ENCODE data around the gene STARD9.

The STARD9 gene

DNA sequence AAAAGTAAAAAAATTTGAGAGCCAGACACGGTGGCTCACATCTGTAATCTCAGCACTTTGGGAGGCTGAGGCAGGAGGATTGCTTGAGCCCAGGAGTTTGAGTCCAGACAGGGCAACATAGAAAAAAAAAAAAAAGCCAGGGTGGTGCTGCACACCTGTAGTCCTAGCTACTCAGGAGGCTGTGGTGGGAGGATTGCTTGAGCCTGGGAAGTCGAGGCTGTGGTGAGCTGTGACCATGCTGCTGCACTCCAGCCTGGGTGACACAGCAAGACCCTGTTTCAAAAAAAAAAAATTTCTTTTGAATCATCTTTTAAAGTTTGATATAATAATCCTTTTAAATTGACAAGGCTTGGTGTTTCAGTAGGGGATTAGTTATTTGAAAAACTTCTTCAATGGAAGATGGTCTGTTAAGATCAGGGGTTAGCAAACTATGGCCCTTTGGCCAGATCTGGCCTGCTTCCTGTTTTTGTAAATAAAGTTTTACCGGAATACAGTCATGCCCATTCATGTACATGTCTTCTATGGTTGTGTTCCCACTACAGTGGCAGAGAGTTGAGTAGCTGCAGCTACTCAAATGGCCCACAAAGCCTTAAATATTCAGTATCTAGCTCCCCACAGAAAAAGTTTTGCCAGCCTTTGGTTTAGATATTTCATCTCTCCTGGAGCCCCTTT lies 132.6 kb downstream of the STARD9 start:
- Mint-ChIP-seq H3K27ac (peak overlapping the region; percentile 8), H3K27me3 (no peaks in the 10 kb centered on the region), H3K4me3 (no peak overlapping the region), H3K4me1 (peaks cover 5% of the 10 kb centered on the region), H3K9me3 (no peaks in the 10 kb centered on the region), H3K36me3 (no peaks in the 10 kb centered on the region)
- CTCF ChIA-PET = interaction anchor here (0.9 kb wide), 1 partner anchor 497 kb away, joined by 3 read pairs; no protein-coding TSS in a partner anchor
- no peak for DNase-seq

GRCh38 chr15:42710662-42711061 lies 135.3 kb downstream of the STARD9 start:
- Mint-ChIP-seq H3K4me3 (no peak overlapping the region), H3K9me3 (no peaks in the 10 kb centered on the region), H3K4me1 (peaks cover 5% of the 10 kb centered on the region), H3K36me3 (no peaks in the 10 kb centered on the region), H3K27me3 (no peaks in the 10 kb centered on the region), H3K27ac (no peak overlapping the region)
- CTCF ChIA-PET = no interaction called here
- DNase-seq = no peak

GRCh38 chr15:42711746-42712145 lies 136.3 kb downstream of the STARD9 start:
- no peak for DNase-seq
- CTCF ChIA-PET = no interaction called here
- no peak overlapping the region for H3K4me3 Mint-ChIP-seq
- H3K27me3 Mint-ChIP-seq = no peaks in the 10 kb centered on the region
- H3K36me3 Mint-ChIP-seq = no peaks in the 10 kb centered on the region
- peaks cover 5% of the 10 kb centered on the region for H3K4me1 Mint-ChIP-seq
- H3K27ac Mint-ChIP-seq = no peak overlapping the region
- H3K9me3 Mint-ChIP-seq = no peaks in the 10 kb centered on the region

DNA sequence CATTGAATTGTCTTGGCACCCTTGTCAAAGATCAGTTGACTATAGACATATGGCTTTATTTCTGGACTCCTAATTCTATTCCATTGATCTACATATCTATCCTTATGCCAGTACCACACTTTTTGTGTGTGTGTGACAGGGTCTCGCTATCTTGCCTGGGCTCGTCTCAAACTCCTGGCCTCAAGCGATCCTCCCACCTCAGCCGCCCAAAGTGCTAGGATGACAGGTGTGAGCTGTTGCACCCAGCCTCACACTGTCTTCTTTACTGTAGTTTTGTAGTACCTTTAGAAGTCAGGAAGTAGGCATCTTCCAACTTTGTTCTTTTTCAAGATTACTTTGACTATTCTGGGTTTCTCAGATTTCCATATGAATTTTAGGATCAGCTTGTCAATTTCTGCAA lies 137.2 kb downstream of the STARD9 start:
- H3K27me3 Mint-ChIP-seq = no peaks in the 10 kb centered on the region
- CTCF ChIA-PET = interaction anchor here (0.6 kb wide), 1 partner anchor 11 kb away, joined by 3 read pairs; no protein-coding TSS in a partner anchor
- no peak overlapping the region for H3K27ac Mint-ChIP-seq
- H3K4me1 Mint-ChIP-seq = peaks cover 5% of the 10 kb centered on the region
- H3K9me3 Mint-ChIP-seq = no peaks in the 10 kb centered on the region
- H3K36me3 Mint-ChIP-seq = no peaks in the 10 kb centered on the region
- no peak for DNase-seq
- no peak overlapping the region for H3K4me3 Mint-ChIP-seq

GRCh38 chr15:42716125-42716524 lies 140.7 kb downstream of the STARD9 start:
- Mint-ChIP-seq H3K36me3 (peaks cover 19% of the 10 kb centered on the region), H3K27ac (no peak overlapping the region), H3K27me3 (no peaks in the 10 kb centered on the region), H3K4me3 (no peak overlapping the region), H3K9me3 (no peaks in the 10 kb centered on the region), H3K4me1 (no peaks in the 10 kb centered on the region)
- CTCF ChIA-PET = interaction anchor here (0.6 to 0.9 kb wide), 2 partner anchors 10 to 250 kb away, joined by 3 to 4 read pairs; no protein-coding TSS in a partner anchor
- DNase-seq = no peak

DNA sequence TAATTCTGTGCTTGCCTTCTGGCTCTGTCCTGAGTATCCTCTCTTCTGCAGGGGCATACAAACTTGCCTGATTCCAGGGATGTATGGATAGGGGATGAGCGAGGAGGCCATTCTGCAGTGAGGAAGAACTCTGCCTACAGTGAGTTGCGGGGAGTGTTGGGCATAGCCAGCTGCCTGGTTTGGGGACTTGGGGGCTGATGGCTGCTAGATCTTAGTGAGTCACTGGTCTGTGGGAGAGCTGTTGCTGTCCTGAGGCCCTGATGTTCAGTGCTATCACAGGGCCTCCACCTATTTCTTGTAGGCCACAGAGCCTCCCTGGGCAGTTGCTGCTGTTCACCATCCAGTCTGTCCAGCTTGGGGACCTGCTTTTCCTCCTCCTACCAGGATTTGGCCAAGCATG lies 141.2 kb downstream of the STARD9 start:
- CTCF ChIA-PET = interaction anchor here (0.6 to 1.1 kb wide), 2 partner anchors 210 to 250 kb away, joined by 3 read pairs; no protein-coding TSS in a partner anchor
- Mint-ChIP-seq H3K4me3 (no peak overlapping the region), H3K9me3 (no peaks in the 10 kb centered on the region), H3K36me3 (peaks cover 19% of the 10 kb centered on the region), H3K27ac (no peak overlapping the region), H3K27me3 (no peaks in the 10 kb centered on the region), H3K4me1 (no peaks in the 10 kb centered on the region)
- DNase-seq = no peak

DNA sequence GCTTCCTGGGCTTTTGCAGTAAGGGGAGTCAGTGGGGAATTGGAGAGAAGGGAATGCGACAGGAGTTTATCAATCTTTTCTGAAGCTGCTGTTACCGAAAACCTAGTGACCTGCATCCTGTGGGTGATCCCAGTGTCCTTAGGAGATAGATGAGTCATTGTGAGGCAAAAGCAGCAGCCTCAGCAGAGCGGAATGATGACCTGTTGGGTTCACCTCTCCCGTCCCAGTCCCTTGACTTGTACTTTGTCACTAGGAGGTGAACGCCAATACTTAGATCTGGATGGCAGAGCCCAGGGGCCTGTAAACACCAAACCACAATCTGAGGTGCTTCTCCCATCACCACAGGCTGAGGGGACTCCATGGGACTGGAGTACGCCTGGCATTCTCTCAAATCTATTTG lies 143.6 kb downstream of the STARD9 start:
- no peak overlapping the region for H3K4me3 Mint-ChIP-seq
- H3K27me3 Mint-ChIP-seq = no peaks in the 10 kb centered on the region
- DNase-seq = no peak
- H3K36me3 Mint-ChIP-seq = peaks cover 19% of the 10 kb centered on the region
- CTCF ChIA-PET = no interaction called here
- H3K4me1 Mint-ChIP-seq = no peaks in the 10 kb centered on the region
- no peaks in the 10 kb centered on the region for H3K9me3 Mint-ChIP-seq
- no peak overlapping the region for H3K27ac Mint-ChIP-seq

DNA sequence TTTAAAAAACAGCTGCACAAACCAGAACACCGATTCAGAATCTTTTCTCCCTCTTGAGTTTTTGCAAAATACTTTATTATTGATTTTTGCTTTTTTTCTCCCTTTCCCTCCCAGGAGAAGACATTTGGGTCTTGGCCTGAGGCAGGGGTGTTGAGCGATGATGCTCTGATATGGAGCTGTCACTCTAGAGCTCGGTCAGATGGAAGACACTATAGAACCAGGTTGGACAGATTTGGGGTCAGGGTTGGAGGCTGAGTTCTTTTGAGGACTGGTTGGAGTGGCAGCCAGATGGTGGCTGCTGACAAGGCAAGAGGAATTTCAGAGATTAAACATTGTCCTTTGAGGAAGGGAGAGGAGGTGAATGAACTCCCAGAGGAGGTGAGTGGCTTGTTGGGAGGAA lies 144.7 kb downstream of the STARD9 start:
- no peaks in the 10 kb centered on the region for H3K4me1 Mint-ChIP-seq
- CTCF ChIA-PET = no interaction called here

GRCh38 chr15:42721016-42721415 lies 145.6 kb downstream of the STARD9 start:
- CTCF ChIA-PET = no interaction called here
- Mint-ChIP-seq H3K4me1 (no peaks in the 10 kb centered on the region), H3K9me3 (no peaks in the 10 kb centered on the region), H3K27me3 (no peaks in the 10 kb centered on the region), H3K36me3 (peaks cover 30% of the 10 kb centered on the region), H3K4me3 (no peak overlapping the region), H3K27ac (no peak overlapping the region)
- no peak for DNase-seq

More for the DNA sequence above, 144.7 kb downstream of the STARD9 start:
- no peak overlapping the region for H3K27ac Mint-ChIP-seq
- H3K4me3 Mint-ChIP-seq = no peak overlapping the region
- H3K27me3 Mint-ChIP-seq = no peaks in the 10 kb centered on the region
- H3K9me3 Mint-ChIP-seq = no peaks in the 10 kb centered on the region
- no peak for DNase-seq
- H3K36me3 Mint-ChIP-seq = peaks cover 25% of the 10 kb centered on the region

GRCh38 chr15:42721916-42722315 lies 146.5 kb downstream of the STARD9 start:
- Mint-ChIP-seq H3K27me3 (no peaks in the 10 kb centered on the region), H3K4me1 (no peaks in the 10 kb centered on the region), H3K4me3 (no peak overlapping the region), H3K27ac (no peak overlapping the region), H3K9me3 (no peaks in the 10 kb centered on the region), H3K36me3 (peaks cover 35% of the 10 kb centered on the region)
- CTCF ChIA-PET = interaction anchor here (0.6 kb wide), 1 partner anchor 1043 kb away, joined by 3 read pairs; no protein-coding TSS in a partner anchor
- no peak for DNase-seq

GRCh38 chr15:42723068-42723467 lies 147.7 kb downstream of the STARD9 start:
- Mint-ChIP-seq H3K4me3 (no peak overlapping the region), H3K27ac (no peak overlapping the region), H3K36me3 (peaks cover 41% of the 10 kb centered on the region), H3K27me3 (no peaks in the 10 kb centered on the region), H3K4me1 (no peaks in the 10 kb centered on the region), H3K9me3 (no peaks in the 10 kb centered on the region)
- DNase-seq = no peak
- CTCF ChIA-PET = interaction anchor here (0.9 to 1.5 kb wide), 3 partner anchors 11 to 204 kb away, joined by 3 to 4 read pairs (median 3); no protein-coding TSS in a partner anchor

- CTCF ChIA-PET = interaction anchor here (1.4 to 1.5 kb wide), 2 partner anchors 9 to 202 kb away, joined by 3 to 4 read pairs; no protein-coding TSS in a partner anchor
- H3K4me3 Mint-ChIP-seq = no peak overlapping the region
- no peaks in the 10 kb centered on the region for H3K4me1 Mint-ChIP-seq
- no peaks in the 10 kb centered on the region for H3K9me3 Mint-ChIP-seq
- no peaks in the 10 kb centered on the region for H3K27me3 Mint-ChIP-seq
- H3K27ac Mint-ChIP-seq = no peak overlapping the region
- DNase-seq = no peak
- H3K36me3 Mint-ChIP-seq = peaks cover 37% of the 10 kb centered on the region
These were observed 148.9 kb downstream of the STARD9 start for GRCh38 chr15:42724276-42724675.

DNA sequence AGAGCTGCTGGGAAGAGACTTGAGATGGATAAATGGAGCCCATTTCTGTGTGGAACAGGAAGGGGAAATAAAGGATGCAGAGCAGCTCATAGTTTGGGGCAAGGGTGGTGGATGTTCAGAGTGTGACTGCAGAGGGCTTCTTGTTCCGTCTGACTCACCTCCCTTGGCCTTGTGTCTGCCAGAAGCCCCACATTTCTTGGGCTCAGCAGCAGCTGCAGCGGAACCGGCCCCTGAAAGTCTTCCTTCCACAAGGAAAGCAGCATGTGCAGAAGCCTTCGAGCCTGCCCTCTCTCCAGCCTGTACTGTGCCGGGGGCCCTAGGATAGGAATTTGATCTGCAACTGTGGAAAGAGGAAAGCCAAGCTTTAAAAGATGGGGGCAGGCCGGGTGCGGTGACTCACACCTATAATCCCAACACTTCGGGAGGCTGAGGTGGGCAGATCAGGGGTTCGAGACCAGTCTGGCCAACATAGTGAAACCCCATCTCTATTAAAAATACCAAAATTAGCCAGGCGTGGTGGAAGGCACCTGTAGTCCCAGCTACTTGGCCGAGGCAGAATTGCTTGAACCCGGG lies 150.0 kb downstream of the STARD9 start:
- no peak overlapping the region for H3K27ac Mint-ChIP-seq
- no peaks in the 10 kb centered on the region for H3K4me1 Mint-ChIP-seq
- H3K36me3 Mint-ChIP-seq = peaks cover 37% of the 10 kb centered on the region
- no peaks in the 10 kb centered on the region for H3K9me3 Mint-ChIP-seq
- CTCF ChIA-PET = interaction anchor here (0.9 kb wide), 1 partner anchor 479 kb away, joined by 3 read pairs; no protein-coding TSS in a partner anchor
- DNase-seq = no peak
- no peak overlapping the region for H3K4me3 Mint-ChIP-seq
- no peaks in the 10 kb centered on the region for H3K27me3 Mint-ChIP-seq

GRCh38 chr15:42726114-42726513 lies 150.7 kb downstream of the STARD9 start:
- H3K4me1 Mint-ChIP-seq = no peaks in the 10 kb centered on the region
- H3K27ac Mint-ChIP-seq = no peak overlapping the region
- DNase-seq = no peak
- H3K27me3 Mint-ChIP-seq = no peaks in the 10 kb centered on the region
- peaks cover 36% of the 10 kb centered on the region for H3K36me3 Mint-ChIP-seq
- CTCF ChIA-PET = no interaction called here
- no peaks in the 10 kb centered on the region for H3K9me3 Mint-ChIP-seq
- no peak overlapping the region for H3K4me3 Mint-ChIP-seq

Measured in activated naive CD4-positive, alpha-beta T cell treated with anti-CD3 and anti-CD28 coated beads, Interleukin-2, amount 10 ng/mL, durations not matched to agents 7 days and 5 days (primary cell).